K562 (cell line): Measurements from ENCODE around the gene CRCP. TPM values are rescaled to one million over a fixed set of nuclear protein-coding genes. Genes with fewer than 3 reads are reported as not detected.

Source experiments
- CREBBP ChIP-seq: IDR thresholded peaks from one replicate; pipeline ENCODE4 v1.6.1; 2012; ENCODE audit warnings: low read depth, mild to moderate bottlenecking, control low read depth, inconsistent platforms, low read length
- GABPB1 ChIP-seq: sonication (generic); formaldehyde crosslinking; IDR thresholded peaks from 2 replicates; pipeline ENCODE4 v1.8.0; 2022; ENCODE audit warnings: mild to moderate bottlenecking, missing genetic modification reagents
- KAT2B ChIP-seq: IDR thresholded peaks from one replicate; pipeline ENCODE4 v1.6.1; 2012; ENCODE audit warnings: low read depth, mild to moderate bottlenecking, control low read depth, inconsistent platforms, low read length, moderate library complexity
- KAT7 ChIP-seq: sonication (generic); formaldehyde crosslinking; IDR thresholded peaks from 2 replicates; pipeline ENCODE4 v1.8.0; 2022; ENCODE audit warnings: missing genetic modification reagents, mild to moderate bottlenecking, borderline replicate concordance
- KHSRP ChIP-seq: fragments of 450-650 bp; IDR thresholded peaks from 2 replicates; pipeline ENCODE4 v1.6.1; 2017
- NR2F6 ChIP-seq: fragments of 450-650 bp; formaldehyde crosslinking; IDR thresholded peaks from 2 replicates; pipeline ENCODE4 v1.4.0; 2020; ENCODE audit warnings: mild to moderate bottlenecking
- TCFL5 ChIP-seq: fragments of 250-450 bp; sonication (Bioruptor Pico); conservative IDR thresholded peaks from 2 replicates; pipeline ENCODE4 v1.6.1; 2021; ENCODE audit warnings: mild to moderate bottlenecking, moderate library complexity, matching md5 sums
- ZNF384 ChIP-seq: IDR thresholded peaks from 2 replicates; pipeline ENCODE4 v1.6.1; 2012; ENCODE audit warnings: low read depth, low read length, improper control_type of control experiment
- ZNF644 ChIP-seq: fragments of 200-800 bp; sonication (Bioruptor generic); IDR thresholded peaks from 2 replicates; pipeline ENCODE4 v1.6.1; 2016; ENCODE audit warnings: low read depth, missing genetic modification characterization, missing compliant biosample characterization
- ZNF766 ChIP-seq: fragments of 200-800 bp; sonication (Bioruptor generic); conservative IDR thresholded peaks from 2 replicates; pipeline ENCODE4 v1.6.1; 2016; ENCODE audit warnings: missing genetic modification characterization, missing compliant biosample characterization
- polyA plus RNA-seq, 8 experiments: library from polyadenylated mRNA; depleted of rRNA in 4 of 8; stranded (reverse) in 5 of 8; unstranded in 3 of 8; fragments of >200 nt; fragmentation: Nextera tagmentation in 2 of 8; fragmentation: Illumina TruSeq in 1 of 8; extraction: Ambion mirVana in 2 of 8; extraction: Trizol in 1 of 8; gene quantifications; 2 replicates each; pipeline versions ENCODE4 v1.2.1 to v1.2.3, GENCODE V29; 2011 to 2014; ENCODE audit warnings: inconsistent platforms in 1 of 8, missing spikeins in 1 of 8
- total RNA-seq, 7 experiments: library from RNA; depleted of rRNA in 6 of 7; stranded (reverse); fragments of >200 nt in 6 of 7; fragmentation: Illumina TruSeq in 2 of 7; extraction: Trizol in 2 of 7; gene quantifications; 2 replicates each; pipeline versions ENCODE4 v1.2.1 to v1.2.3, GENCODE V29; 2011 to 2021; ENCODE audit warnings: low replicate concordance in 1 of 7
- TF ChIP-seq, protein P1 (sequence below), 2 experiments: fragments of 450-650 bp; IDR thresholded peaks; 2 replicates each; pipeline ENCODE4 v1.6.1; 2016

Gene CRCP
- total and polyA plus RNA-seq, 9 of the 15 experiments (the other 6 are each of a cell fraction or from before 2014, with no cell fraction given) = 22.1 to 58.3 (median 43.4) TPM

GRCh38 chr7:66099551-66100407 lies 14.9 kb upstream of the CRCP start (continued):
- TF ChIP-seq ZNF384 (0 out of 2 replicates have a peak, but pooled peaks have one; percentile 21), CREBBP (no peak), GABPB1 (CRISPR knock-in tag) (0 out of 2 replicates have a peak, but pooled peaks have one; percentile 15), ZNF766 (CRISPR knock-in tag) (no peak), NR2F6 (CRISPR knock-in tag) (no peak), KAT2B (no peak), KHSRP (no peak), TCFL5 (CRISPR knock-in tag) (no peak), ZNF644 (no peak), KAT7 (CRISPR knock-in tag) (no peak)
- TF ChIP-seq, protein P1, sequence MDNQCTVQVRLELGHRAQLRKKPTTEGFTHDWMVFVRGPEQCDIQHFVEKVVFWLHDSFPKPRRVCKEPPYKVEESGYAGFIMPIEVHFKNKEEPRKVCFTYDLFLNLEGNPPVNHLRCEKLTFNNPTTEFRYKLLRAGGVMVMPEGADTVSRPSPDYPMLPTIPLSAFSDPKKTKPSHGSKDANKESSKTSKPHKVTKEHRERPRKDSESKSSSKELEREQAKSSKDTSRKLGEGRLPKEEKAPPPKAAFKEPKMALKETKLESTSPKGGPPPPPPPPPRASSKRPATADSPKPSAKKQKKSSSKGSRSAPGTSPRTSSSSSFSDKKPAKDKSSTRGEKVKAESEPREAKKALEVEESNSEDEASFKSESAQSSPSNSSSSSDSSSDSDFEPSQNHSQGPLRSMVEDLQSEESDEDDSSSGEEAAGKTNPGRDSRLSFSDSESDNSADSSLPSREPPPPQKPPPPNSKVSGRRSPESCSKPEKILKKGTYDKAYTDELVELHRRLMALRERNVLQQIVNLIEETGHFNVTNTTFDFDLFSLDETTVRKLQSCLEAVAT (IDR thresholded peaks at IDR 0.05) = peak; percentile 90 to 92
